ENCODE data around the gene GBE1. TPM values are rescaled to one million over a fixed set of nuclear protein-coding genes. Genes with fewer than 3 reads are reported as not detected.

Gene GBE1
- total RNA-seq, 1 donor from 2014 or later = 11.3 TPM

GRCh38 chr3:81699536-81700320 is 61.7 kb downstream of the GBE1 start:
- Mint-ChIP-seq H3K27me3 (ENCODE audit: unreplicated experiment) (peaks cover 2% of the 10 kb centered on the region), H3K36me3 (ENCODE audit: unreplicated experiment) (no peaks in the 10 kb centered on the region), H3K9me3 (ENCODE audit: unreplicated experiment) (peaks cover 2% of the 10 kb centered on the region)

GRCh38 chr3:81696090-81696489 is 65.4 kb downstream of the GBE1 start:
- no peak for DNase-seq
- Mint-ChIP-seq H3K27me3 (ENCODE audit: unreplicated experiment) (no peaks in the 10 kb centered on the region), H3K9me3 (ENCODE audit: unreplicated experiment) (peaks cover 2% of the 10 kb centered on the region), H3K4me3 (ENCODE audit: unreplicated experiment) (no peak overlapping the region), H3K4me1 (ENCODE audit: low read depth, unreplicated experiment) (no peaks in the 10 kb centered on the region), H3K36me3 (ENCODE audit: unreplicated experiment) (no peaks in the 10 kb centered on the region), H3K27ac (ENCODE audit: unreplicated experiment) (no peak overlapping the region)
- TF ChIP-seq, protein P1, sequence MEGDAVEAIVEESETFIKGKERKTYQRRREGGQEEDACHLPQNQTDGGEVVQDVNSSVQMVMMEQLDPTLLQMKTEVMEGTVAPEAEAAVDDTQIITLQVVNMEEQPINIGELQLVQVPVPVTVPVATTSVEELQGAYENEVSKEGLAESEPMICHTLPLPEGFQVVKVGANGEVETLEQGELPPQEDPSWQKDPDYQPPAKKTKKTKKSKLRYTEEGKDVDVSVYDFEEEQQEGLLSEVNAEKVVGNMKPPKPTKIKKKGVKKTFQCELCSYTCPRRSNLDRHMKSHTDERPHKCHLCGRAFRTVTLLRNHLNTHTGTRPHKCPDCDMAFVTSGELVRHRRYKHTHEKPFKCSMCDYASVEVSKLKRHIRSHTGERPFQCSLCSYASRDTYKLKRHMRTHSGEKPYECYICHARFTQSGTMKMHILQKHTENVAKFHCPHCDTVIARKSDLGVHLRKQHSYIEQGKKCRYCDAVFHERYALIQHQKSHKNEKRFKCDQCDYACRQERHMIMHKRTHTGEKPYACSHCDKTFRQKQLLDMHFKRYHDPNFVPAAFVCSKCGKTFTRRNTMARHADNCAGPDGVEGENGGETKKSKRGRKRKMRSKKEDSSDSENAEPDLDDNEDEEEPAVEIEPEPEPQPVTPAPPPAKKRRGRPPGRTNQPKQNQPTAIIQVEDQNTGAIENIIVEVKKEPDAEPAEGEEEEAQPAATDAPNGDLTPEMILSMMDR (IDR thresholded peaks at IDR 0.05; ENCODE audit: partially characterized antibody, unreplicated experiment) = no peak

More at GRCh38 chr3:81699536-81700320, 61.7 kb downstream of the GBE1 start:
- Mint-ChIP-seq H3K4me1 (ENCODE audit: low read depth, unreplicated experiment) (no peaks in the 10 kb centered on the region), H3K27ac (ENCODE audit: unreplicated experiment) (no peak overlapping the region), H3K4me3 (ENCODE audit: unreplicated experiment) (no peak overlapping the region)
- no peak for DNase-seq
- TF ChIP-seq, protein P1 (IDR thresholded peaks at IDR 0.05; ENCODE audit: partially characterized antibody, unreplicated experiment) = no peak

DNA sequence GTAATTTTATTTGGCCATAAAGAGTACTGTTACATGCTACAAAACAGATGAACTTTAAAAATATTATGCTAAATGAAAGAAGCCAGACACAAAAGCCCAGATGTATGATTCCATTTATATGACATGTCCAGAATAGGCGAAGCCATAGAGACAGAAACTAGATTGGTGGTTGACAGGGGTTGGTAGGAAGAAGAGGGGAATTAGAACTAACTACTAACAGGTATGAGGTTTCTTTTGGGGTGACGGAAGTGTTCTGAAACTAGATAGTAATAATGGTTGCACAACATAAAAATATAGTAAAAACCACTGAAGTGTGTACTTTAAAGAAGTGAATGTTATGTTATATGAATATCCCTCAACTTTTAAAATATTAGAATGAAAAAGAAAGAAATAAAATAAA is 66.1 kb downstream of the GBE1 start:
- Mint-ChIP-seq H3K4me3 (ENCODE audit: unreplicated experiment) (no peak overlapping the region), H3K4me1 (ENCODE audit: low read depth, unreplicated experiment) (no peaks in the 10 kb centered on the region), H3K36me3 (ENCODE audit: unreplicated experiment) (no peaks in the 10 kb centered on the region), H3K27me3 (ENCODE audit: unreplicated experiment) (no peaks in the 10 kb centered on the region), H3K27ac (ENCODE audit: unreplicated experiment) (no peak overlapping the region), H3K9me3 (ENCODE audit: unreplicated experiment) (peaks cover 2% of the 10 kb centered on the region)
- no peak for DNase-seq
- TF ChIP-seq, protein P1 (IDR thresholded peaks at IDR 0.05; ENCODE audit: partially characterized antibody, unreplicated experiment) = no peak

DNA sequence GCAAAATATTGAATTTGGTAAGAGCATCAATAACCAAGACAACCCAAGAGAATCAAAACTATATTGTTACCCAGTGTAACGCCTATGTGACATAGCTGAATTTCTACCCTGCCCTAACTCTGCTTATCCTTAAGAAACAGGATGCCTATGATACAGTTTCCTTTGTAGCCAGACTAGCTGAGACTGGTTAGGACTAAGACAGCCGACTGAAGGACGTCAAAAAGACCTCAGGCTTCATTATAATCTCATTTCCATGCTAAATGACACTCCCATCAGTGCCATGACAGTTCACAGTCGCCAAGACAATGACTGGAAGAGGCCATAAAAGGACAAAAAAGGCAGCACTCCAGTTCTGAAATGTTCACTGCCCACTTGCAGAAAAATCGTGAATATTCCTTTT is 66.8 kb downstream of the GBE1 start:
- TF ChIP-seq, protein P1 (IDR thresholded peaks at IDR 0.05; ENCODE audit: partially characterized antibody, unreplicated experiment) = no peak
- Mint-ChIP-seq H3K4me1 (ENCODE audit: low read depth, unreplicated experiment) (no peaks in the 10 kb centered on the region), H3K27ac (ENCODE audit: unreplicated experiment) (no peak overlapping the region), H3K4me3 (ENCODE audit: unreplicated experiment) (no peak overlapping the region), H3K27me3 (ENCODE audit: unreplicated experiment) (no peaks in the 10 kb centered on the region), H3K36me3 (ENCODE audit: unreplicated experiment) (no peaks in the 10 kb centered on the region), H3K9me3 (ENCODE audit: unreplicated experiment) (peaks cover 2% of the 10 kb centered on the region)
- no peak for DNase-seq

DNA sequence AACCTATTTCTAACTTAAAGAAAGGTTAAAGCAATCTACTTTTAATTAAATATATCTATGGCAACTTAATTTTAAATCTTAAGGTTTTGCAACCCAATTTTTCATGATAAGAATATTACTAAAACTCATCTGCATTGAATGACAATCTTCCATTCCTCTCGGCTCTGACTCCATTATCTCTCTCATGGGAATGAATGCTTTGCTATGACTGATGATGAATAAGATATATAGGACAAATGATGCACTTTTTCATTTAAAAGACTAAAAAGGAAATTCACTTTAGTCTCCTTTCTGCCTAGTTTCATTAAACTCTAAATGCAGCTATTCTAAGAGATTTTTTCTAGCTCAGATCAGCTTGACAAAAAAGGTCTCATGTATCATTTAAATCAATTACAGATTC is 68.7 kb downstream of the GBE1 start:
- Mint-ChIP-seq H3K27me3 (ENCODE audit: unreplicated experiment) (no peaks in the 10 kb centered on the region), H3K27ac (ENCODE audit: unreplicated experiment) (no peak overlapping the region), H3K9me3 (ENCODE audit: unreplicated experiment) (no peaks in the 10 kb centered on the region), H3K4me3 (ENCODE audit: unreplicated experiment) (no peak overlapping the region), H3K36me3 (ENCODE audit: unreplicated experiment) (no peaks in the 10 kb centered on the region), H3K4me1 (ENCODE audit: low read depth, unreplicated experiment) (no peaks in the 10 kb centered on the region)
- no peak for DNase-seq
- TF ChIP-seq, protein P1 (IDR thresholded peaks at IDR 0.05; ENCODE audit: partially characterized antibody, unreplicated experiment) = no peak
